NT2/D1 (cell line): ENCODE results near the gene CLEC4C.
A peak's percentile ranks its signal among the peaks of the same experiment; 100 is the strongest.
"Not testable (repeated sequence)": the region's sequence is repeated elsewhere in the genome, so short reads cannot be mapped to it uniquely, and the experiment has no call there.

Source experiments
- DNase-seq: peaks from one replicate; pipeline ENCODE4 v3.0.0-alpha.2; 2011; ENCODE audit warnings: low read depth, low spot score
- H3K27me3 ChIP-seq: 2 replicates; pipeline ENCODE4 v1.6.0; 2011; ENCODE audit warnings: mild to moderate bottlenecking; ENCODE audit not compliant: insufficient read length, insufficient read depth
- H3K36me3 ChIP-seq: 2 replicates; pipeline ENCODE4 v1.6.1; 2011; ENCODE audit warnings: mild to moderate bottlenecking, low read length, mixed read lengths; ENCODE audit not compliant: insufficient read depth, insufficient read length
- H3K4me1 ChIP-seq: 2 replicates; pipeline ENCODE4 v1.5.1; 2011; ENCODE audit not compliant: insufficient read depth, insufficient read length
- H3K4me3 ChIP-seq: 2 replicates; pipeline ENCODE4 v1.5.1; 2011; ENCODE audit warnings: low read depth; ENCODE audit not compliant: insufficient read length
- H3K9ac ChIP-seq: 2 replicates; pipeline ENCODE4 v1.6.0; 2011; ENCODE audit warnings: low read depth; ENCODE audit not compliant: insufficient read length
- H3K9me3 ChIP-seq: 2 replicates; pipeline ENCODE4 v1.5.1; 2011; ENCODE audit warnings: mild to moderate bottlenecking, low read length; ENCODE audit not compliant: insufficient read depth
- SUZ12 ChIP-seq: IDR thresholded peaks from 2 replicates; pipeline ENCODE4 v1.6.1; 2011; ENCODE audit not compliant: insufficient read length, insufficient read depth; ENCODE audit errors: extremely low read depth
- YY1 ChIP-seq: IDR thresholded peaks from 2 replicates; pipeline ENCODE4 v1.6.1; 2011; ENCODE audit not compliant: insufficient read length, insufficient read depth
- ZNF274 ChIP-seq: IDR thresholded peaks from 2 replicates; pipeline ENCODE4 v1.6.1; 2011; ENCODE audit warnings: mild to moderate bottlenecking, low read depth, low read length

Gene CLEC4C

DNA sequence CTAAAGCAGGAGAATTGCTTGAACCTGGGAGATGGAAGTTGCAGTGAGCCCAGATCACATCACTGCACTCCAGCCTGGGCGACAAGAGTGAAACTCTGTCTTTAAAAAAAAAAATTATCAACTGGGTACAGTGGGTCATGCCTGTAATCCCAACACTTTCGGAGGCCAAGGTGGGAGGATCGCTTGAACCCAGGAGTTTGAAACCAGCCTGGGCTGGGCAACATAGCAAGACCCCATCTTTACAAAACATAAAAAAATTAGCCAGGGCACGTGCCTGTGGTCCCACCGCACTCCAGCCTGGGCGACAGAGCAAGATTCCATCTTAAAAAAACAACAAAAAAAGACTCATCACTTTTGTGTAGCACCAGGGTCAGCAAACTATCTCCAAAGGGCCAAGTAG lies 34.9 kb upstream of the CLEC4C start:
- no peak for DNase-seq
- Histone ChIP-seq H3K27me3 (no peaks in the 10 kb centered on the region), H3K9me3 (no peaks in the 10 kb centered on the region), H3K4me1 (peaks cover 4% of the 10 kb centered on the region), H3K4me3 (no peak overlapping the region), H3K9ac (no peak overlapping the region), H3K36me3 (no peaks in the 10 kb centered on the region)
- TF ChIP-seq YY1 (no peak), ZNF274 (no peak), SUZ12 (no peak)

DNA sequence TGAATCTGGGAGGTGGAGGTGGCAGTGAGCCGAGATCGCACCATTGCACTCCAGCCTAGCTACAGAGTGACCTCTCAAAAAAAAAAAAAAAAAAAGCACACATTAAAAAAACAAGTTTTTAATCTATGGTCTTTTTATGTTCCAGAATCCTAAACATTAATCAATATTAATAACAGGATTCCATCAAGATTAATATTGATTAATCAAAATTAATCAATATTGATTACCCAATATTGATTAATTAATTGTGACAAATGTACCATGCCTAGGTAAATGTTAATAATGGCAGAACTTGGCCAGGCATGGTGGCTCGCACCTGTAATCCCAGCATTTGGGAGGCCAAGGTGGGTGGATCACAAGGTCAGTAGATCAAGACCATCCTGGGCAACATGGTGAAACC lies 34.1 kb upstream of the CLEC4C start:
- Histone ChIP-seq H3K9ac (no peak overlapping the region), H3K4me3 (no peak overlapping the region), H3K36me3 (no peaks in the 10 kb centered on the region), H3K4me1 (peaks cover 4% of the 10 kb centered on the region), H3K27me3 (no peaks in the 10 kb centered on the region), H3K9me3 (no peaks in the 10 kb centered on the region)
- no peak for DNase-seq
- no peak for TF ChIP-seq SUZ12
- no peak for TF ChIP-seq ZNF274
- no peak for TF ChIP-seq YY1

DNA sequence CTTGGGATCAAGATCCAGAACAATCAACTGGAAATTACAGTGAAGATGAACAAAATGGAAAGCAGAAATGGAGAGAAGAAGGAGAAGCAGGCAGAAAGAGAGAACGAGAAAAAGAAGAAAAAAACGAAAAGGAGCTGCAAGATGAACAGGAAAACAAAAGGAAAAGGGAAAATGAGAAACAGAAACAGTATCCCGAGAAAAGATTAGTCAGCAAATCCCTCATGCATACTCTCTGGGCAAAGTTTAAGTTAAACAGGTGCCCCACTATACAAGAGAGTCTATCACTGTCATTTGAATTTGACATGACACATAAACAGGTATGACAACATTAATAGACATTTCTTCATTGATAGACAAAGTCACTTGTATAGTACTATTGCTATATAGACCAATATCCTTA lies 22.8 kb upstream of the CLEC4C start:
- TF ChIP-seq YY1 (no peak), SUZ12 (no peak), ZNF274 (no peak)
- H3K27me3 ChIP-seq = no peaks in the 10 kb centered on the region
- no peak overlapping the region for H3K4me3 ChIP-seq
- H3K36me3 ChIP-seq = no peaks in the 10 kb centered on the region
- DNase-seq = no peak
- H3K9me3 ChIP-seq = no peaks in the 10 kb centered on the region
- H3K9ac ChIP-seq = no peak overlapping the region
- peaks cover 4% of the 10 kb centered on the region for H3K4me1 ChIP-seq

DNA sequence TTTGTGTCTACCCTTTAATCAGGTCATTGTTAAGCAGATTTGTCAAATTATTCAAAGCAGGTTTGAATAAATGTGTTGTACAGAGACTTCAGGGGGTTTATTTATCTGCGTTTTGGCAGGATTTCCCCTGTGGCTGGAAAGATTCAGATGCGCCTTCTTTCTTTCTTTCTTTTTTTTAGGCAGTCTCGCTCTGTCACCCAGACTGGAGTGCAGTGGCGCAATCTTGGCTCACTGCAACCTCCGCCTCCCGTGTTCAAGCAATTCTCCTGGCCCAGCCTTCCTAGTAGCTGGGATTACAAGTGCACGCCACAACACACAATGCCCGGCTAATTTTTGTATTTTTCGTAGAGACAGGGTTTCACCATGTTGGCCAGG lies 11.6 kb upstream of the CLEC4C start:
- Histone ChIP-seq H3K9ac (peak overlapping the region; percentile 9), H3K4me3 (no peak overlapping the region)

DNA sequence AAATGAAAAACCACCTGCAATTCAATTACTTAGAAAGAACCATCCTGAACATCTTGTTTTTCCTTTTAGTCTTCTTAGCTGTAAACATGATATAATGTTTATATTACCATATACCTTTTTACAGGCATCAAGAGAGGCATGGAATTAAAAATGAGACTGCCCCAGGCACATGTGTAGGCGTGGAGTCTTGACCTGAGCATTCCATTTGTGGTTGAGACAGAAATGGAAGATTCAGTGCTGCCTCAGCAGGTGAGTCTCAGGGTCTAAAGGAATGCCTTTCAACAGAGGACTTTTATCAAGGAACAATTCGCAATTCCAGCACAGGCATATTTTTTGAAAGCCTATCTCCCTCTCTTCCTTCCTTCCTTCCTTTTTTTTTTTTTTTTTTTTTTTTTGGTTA lies 9.8 kb upstream of the CLEC4C start:
- no peak for DNase-seq
- Histone ChIP-seq H3K4me3 (no peak overlapping the region), H3K27me3 (no peaks in the 10 kb centered on the region), H3K9me3 (no peaks in the 10 kb centered on the region; the same call in 1 of the 2 replicates), H3K4me1 (peaks cover 5% of the 10 kb centered on the region), H3K9ac (no peak overlapping the region), H3K36me3 (no peaks in the 10 kb centered on the region)
- TF ChIP-seq ZNF274 (no peak), YY1 (no peak), SUZ12 (no peak)

More for the DNA sequence above, 11.6 kb upstream of the CLEC4C start:
- Histone ChIP-seq H3K4me1 (peaks cover 6% of the 10 kb centered on the region), H3K27me3 (no peaks in the 10 kb centered on the region), H3K36me3 (no peaks in the 10 kb centered on the region), H3K9me3 (no peaks in the 10 kb centered on the region)
- TF ChIP-seq SUZ12 (no peak), ZNF274 (no peak), YY1 (no peak)
- DNase-seq = no peak

DNA sequence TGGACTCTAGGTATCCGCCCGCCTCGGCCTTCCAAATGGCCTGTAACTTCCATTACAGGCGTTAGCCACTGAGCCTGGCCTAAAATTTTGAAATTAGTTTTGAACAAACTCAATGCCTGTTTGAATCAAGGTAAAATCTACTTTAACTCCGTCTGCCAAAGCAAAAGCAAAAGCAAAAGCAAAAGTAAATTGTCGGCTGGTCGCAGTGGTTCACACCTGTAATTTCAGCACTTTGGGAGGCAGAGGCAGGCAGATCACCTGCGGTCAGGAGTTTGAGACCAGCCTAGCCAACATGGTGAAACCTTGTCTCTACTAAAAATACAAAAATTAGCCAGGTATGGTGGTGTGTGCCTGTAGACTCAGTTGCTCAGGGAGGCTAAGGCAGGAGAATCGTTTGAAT lies 8.5 kb upstream of the CLEC4C start:
- H3K27me3 ChIP-seq, H3K9me3 ChIP-seq, H3K9ac ChIP-seq, H3K4me1 ChIP-seq, DNase-seq, H3K4me3 ChIP-seq, H3K36me3 ChIP-seq: not testable (repeated sequence)

DNA sequence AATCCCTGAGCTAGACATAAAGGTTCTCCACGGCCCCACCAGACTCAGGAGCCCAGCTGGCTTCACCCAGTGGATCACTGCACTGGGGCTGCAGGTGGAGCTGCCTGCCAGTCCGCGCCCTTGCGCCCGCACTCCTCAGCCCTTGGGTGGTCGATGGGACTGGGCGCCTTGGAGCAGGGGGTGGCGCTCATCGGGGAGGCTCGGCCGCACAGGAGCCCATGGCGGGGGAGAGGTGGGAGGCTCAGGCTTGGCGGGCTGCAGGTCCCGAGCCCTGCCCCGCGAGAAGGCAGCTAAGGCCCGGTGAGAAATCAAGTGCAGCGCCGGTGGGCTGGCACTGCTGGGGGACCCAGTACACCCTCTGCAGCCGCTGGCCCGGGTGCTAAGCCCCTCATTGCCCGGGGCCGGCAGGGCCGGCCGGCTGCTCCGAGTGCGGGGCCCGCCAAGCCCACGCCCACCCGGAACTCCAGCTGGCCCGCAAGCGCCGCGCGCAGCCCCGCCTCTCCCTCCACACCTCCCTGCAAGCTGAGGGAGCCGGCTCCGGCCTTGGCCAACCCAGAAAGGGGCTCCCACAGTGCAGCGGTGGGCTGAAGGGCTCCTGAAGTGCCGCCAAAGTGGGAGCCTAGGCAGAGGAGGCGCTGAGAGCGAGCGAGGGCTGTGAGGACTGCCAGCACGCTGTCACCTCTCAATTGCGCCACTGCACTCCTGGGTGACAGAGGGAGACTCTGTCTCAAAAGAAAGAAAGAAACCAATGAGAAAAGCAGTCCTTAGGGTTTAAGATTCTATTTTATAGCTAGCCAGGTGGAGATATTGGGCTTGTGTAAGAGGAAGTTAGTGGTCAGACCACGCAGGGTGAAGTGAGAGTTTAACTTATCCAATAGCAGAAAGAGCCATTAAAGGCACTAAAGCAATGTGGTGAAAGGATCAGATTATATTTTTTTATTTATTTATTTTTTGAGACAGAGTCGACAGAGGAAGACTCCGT lies 5.1 kb upstream of the CLEC4C start:
- DNase-seq, H3K36me3 ChIP-seq, H3K27me3 ChIP-seq, H3K4me1 ChIP-seq, H3K9ac ChIP-seq, H3K9me3 ChIP-seq, H3K4me3 ChIP-seq: not testable (repeated sequence)

DNA sequence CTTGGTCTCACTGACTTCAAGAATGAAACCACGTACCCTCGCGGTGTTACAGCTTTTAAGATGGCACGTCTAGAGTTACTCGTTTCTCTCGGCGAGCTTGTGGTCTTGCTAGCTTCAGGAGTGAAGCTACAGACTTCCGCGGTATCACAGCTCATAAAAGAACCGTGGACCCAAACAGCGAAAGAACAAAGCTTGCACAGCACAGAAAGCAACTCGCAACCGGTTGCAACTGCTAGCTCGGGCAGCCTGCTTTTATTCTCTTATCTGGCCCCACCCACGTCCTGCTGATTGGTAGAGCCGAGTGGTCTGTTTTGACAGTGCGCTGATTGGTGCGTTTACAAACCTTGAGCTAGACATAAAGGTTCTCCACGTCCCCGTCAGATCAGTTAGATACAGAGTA lies 4.2 kb upstream of the CLEC4C start:
- H3K4me3 ChIP-seq = no peak overlapping the region
- DNase-seq = no peak
- peaks cover 3% of the 10 kb centered on the region for H3K4me1 ChIP-seq
- TF ChIP-seq ZNF274 = no peak
- no peak for TF ChIP-seq SUZ12
- no peaks in the 10 kb centered on the region for H3K27me3 ChIP-seq
- no peaks in the 10 kb centered on the region for H3K36me3 ChIP-seq
- no peak overlapping the region for H3K9ac ChIP-seq
- H3K9me3 ChIP-seq = no peaks in the 10 kb centered on the region; the same call in 1 of the 2 replicates
